H1 (cell line): Measurements from ENCODE around the gene TNFRSF1A. TPM values are rescaled to one million over a fixed set of nuclear protein-coding genes. Genes with fewer than 3 reads are reported as not detected.

ENCODE experiments used
- CTCF ChIA-PET: fragments of 300-600 bp; sonication (Branson Sonifier 250); formaldehyde crosslinking; loops from one replicate; lab custom pipeline; 2021; ENCODE audit not compliant: partially characterized antibody; lab: Charles Lee
- POLR2A ChIA-PET: fragments of 300-600 bp; sonication (Branson Sonifier 250); formaldehyde crosslinking; loops from one replicate; lab custom pipeline; 2021; ENCODE audit warnings: inconsistent platforms; ENCODE audit not compliant: partially characterized antibody; lab: Charles Lee
- DNase-seq, 2 experiments: peaks; one replicate each; pipeline versions ENCODE4 v3.0.0 to v3.0.0-alpha.2; 2010 to 2022; ENCODE audit warnings: low spot score in 2 of 2, low read depth in 1 of 2, mixed read lengths in 1 of 2
- FAIRE-seq: peaks from 2 replicates; lab custom pipeline; 2011; peaks lifted over from hg19 to GRCh38; lab: Jason Lieb, UNC
- H2AFZ ChIP-seq: 2 replicates; pipeline ENCODE4 v1.8.1; 2012; ENCODE audit warnings: low read length, inconsistent platforms
- H2AK5ac ChIP-seq: 2 replicates; pipeline ENCODE4 v1.6.1; 2013; ENCODE audit warnings: low read depth, low read length
- H2BK120ac ChIP-seq: replicated peaks from 2 replicates; pipeline ENCODE3; 2013; ENCODE audit warnings: low read depth, low read length, inconsistent platforms
- H2BK12ac ChIP-seq: 2 replicates; pipeline ENCODE4 v1.6.1; 2013; ENCODE audit warnings: low read depth, low read length
- H2BK15ac ChIP-seq: 2 replicates; pipeline ENCODE4 v1.6.1; 2013; ENCODE audit warnings: low read length
- H2BK20ac ChIP-seq: 2 replicates; pipeline ENCODE4 v1.6.1; 2013; ENCODE audit warnings: low read length
- H2BK5ac ChIP-seq: 2 replicates; pipeline ENCODE4 v1.6.1; 2013; ENCODE audit warnings: low read depth, low read length
- H3K14ac ChIP-seq: 2 replicates; pipeline ENCODE4 v1.6.1; 2013; ENCODE audit warnings: inconsistent platforms; ENCODE audit not compliant: insufficient read length
- H3K18ac ChIP-seq: 2 replicates; pipeline ENCODE4 v1.6.1; 2013; ENCODE audit warnings: low read length; ENCODE audit errors: extremely low read depth
- H3K23ac ChIP-seq: 2 replicates; pipeline ENCODE4 v1.6.1; 2013; ENCODE audit warnings: inconsistent platforms; ENCODE audit not compliant: insufficient read length
- H3K23me2 ChIP-seq: 2 replicates; pipeline ENCODE4 v1.6.1; 2013; ENCODE audit warnings: low read depth, low read length
- H3K27ac ChIP-seq: 2 replicates; pipeline ENCODE4 v1.6.1; 2011; ENCODE audit warnings: low read depth, low read length, inconsistent platforms
- H3K27me3 ChIP-seq, 4 experiments: replicated peaks in 1 of 4; 1 replicate in 1 of 4; 2 replicates in 3 of 4; pipeline versions ENCODE4 v1.6.1 to v1.8.1; 2011 to 2013; ENCODE audit warnings: low read length in 3 of 4, mild to moderate bottlenecking in 3 of 4, inconsistent platforms in 2 of 4, mixed read lengths in 2 of 4, moderate library complexity in 1 of 4; ENCODE audit not compliant: control insufficient read depth in 3 of 4, insufficient read depth in 3 of 4; ENCODE audit errors: extremely low read depth in 1 of 4
- H3K36me3 ChIP-seq, 4 experiments: 2 replicates each; pipeline versions ENCODE4 v1.6.1 to v1.8.1; 2011 to 2013; ENCODE audit warnings: mild to moderate bottlenecking in 4 of 4, low read length in 3 of 4, moderate library complexity in 2 of 4, control low read depth in 1 of 4, inconsistent platforms in 1 of 4; ENCODE audit not compliant: insufficient read depth in 4 of 4, control insufficient read depth in 2 of 4
- H3K4ac ChIP-seq: replicated peaks from 2 replicates; pipeline ENCODE3; 2013; ENCODE audit warnings: low read length, low read depth, mixed read lengths, inconsistent platforms; ENCODE audit not compliant: insufficient read length
- H3K4me1 ChIP-seq, 4 experiments: replicated peaks in 1 of 4; 1 replicate in 1 of 4; 2 replicates in 3 of 4; pipeline versions ENCODE4 v1.6.1 to v1.8.1; 2011 to 2013; ENCODE audit warnings: low read length in 3 of 4, inconsistent platforms in 2 of 4, mixed read lengths in 1 of 4; ENCODE audit not compliant: insufficient read depth in 4 of 4, control insufficient read depth in 3 of 4
- H3K4me2 ChIP-seq, 2 experiments: 2 replicates each; pipeline versions ENCODE4 v1.6.1 to v1.8.1; 2011 to 2013; ENCODE audit warnings: low read depth in 2 of 2, low read length in 2 of 2, control low read depth in 1 of 2, inconsistent platforms in 1 of 2, mild to moderate bottlenecking in 1 of 2; ENCODE audit not compliant: insufficient read depth in 1 of 2
- H3K4me3 ChIP-seq, 4 experiments: fragments of 200-600, 300-600 bp in 1 of 4; sonication (generic), shearing (Covaris generic), sonication (Bioruptor Twin) in 1 of 4; 2 replicates each; pipeline versions ENCODE4 v1.5.1 to v1.8.1; 2011 to 2016; ENCODE audit warnings: low read length in 4 of 4, low read depth in 3 of 4, control low read depth in 2 of 4, inconsistent platforms in 2 of 4, mild to moderate bottlenecking in 2 of 4, mixed read lengths in 1 of 4, moderate library complexity in 1 of 4; ENCODE audit not compliant: insufficient read depth in 2 of 4; ENCODE audit errors: extremely low read depth in 1 of 4
- H3K56ac ChIP-seq: replicated peaks from 2 replicates; pipeline ENCODE3; 2013; ENCODE audit warnings: low read depth, mild to moderate bottlenecking, mixed read lengths, low read length, inconsistent platforms; ENCODE audit not compliant: insufficient read length
- H3K79me1 ChIP-seq: 2 replicates; pipeline ENCODE4 v1.6.1; 2013; ENCODE audit warnings: low read depth, low read length, control low read depth
- H3K79me2 ChIP-seq, 2 experiments: 2 replicates each; pipeline versions ENCODE4 v1.6.1 to v1.8.1; 2012 to 2013; ENCODE audit warnings: low read length in 2 of 2, mild to moderate bottlenecking in 2 of 2, inconsistent platforms in 1 of 2; ENCODE audit not compliant: insufficient read depth in 2 of 2, control insufficient read depth in 1 of 2
- H3K9ac ChIP-seq, 4 experiments: replicated peaks in 1 of 4; 1 replicate in 1 of 4; 2 replicates in 3 of 4; pipeline versions ENCODE4 v1.6.1 to v1.8.1; 2011 to 2013; ENCODE audit warnings: low read depth in 3 of 4, low read length in 3 of 4, control low read depth in 2 of 4, mild to moderate bottlenecking in 2 of 4, moderate library complexity in 2 of 4, inconsistent platforms in 1 of 4; ENCODE audit errors: extremely low read depth in 1 of 4
- H3K9me3 ChIP-seq, 2 experiments: 2 replicates each; pipeline versions ENCODE4 v1.6.1 to v1.8.1; 2012 to 2013; ENCODE audit warnings: mild to moderate bottlenecking in 2 of 2, moderate library complexity in 2 of 2, control low read depth in 1 of 2, inconsistent platforms in 1 of 2, low read depth in 1 of 2, low read length in 1 of 2, mixed read lengths in 1 of 2; ENCODE audit not compliant: insufficient read depth in 2 of 2
- H4K20me1 ChIP-seq, 2 experiments: replicated peaks in 1 of 2; 2 replicates each; pipeline versions ENCODE3 to v1.8.1; 2011 to 2013; ENCODE audit warnings: inconsistent platforms in 2 of 2, low read length in 2 of 2, mild to moderate bottlenecking in 1 of 2; ENCODE audit not compliant: insufficient read depth in 2 of 2, control insufficient read depth in 1 of 2
- H4K5ac ChIP-seq: 2 replicates; pipeline ENCODE4 v1.6.1; 2013; ENCODE audit warnings: low read length, low read depth, mixed read lengths, inconsistent platforms; ENCODE audit not compliant: insufficient read length
- H4K8ac ChIP-seq: 2 replicates; pipeline ENCODE4 v1.8.0; 2013; ENCODE audit warnings: mild to moderate bottlenecking, moderate library complexity, low read length, inconsistent platforms; ENCODE audit not compliant: insufficient read depth; ENCODE audit errors: extremely low read depth
- H4K91ac ChIP-seq: replicated peaks from 2 replicates; pipeline ENCODE3; 2013; ENCODE audit warnings: low read length, mixed read lengths, inconsistent platforms; ENCODE audit not compliant: insufficient read length
- ASH2L ChIP-seq: fragments of 200-600, 300-600 bp; sonication (generic); IDR thresholded peaks from one replicate; pipeline ENCODE4 v1.7.1; 2017; ENCODE audit warnings: low read length
- CEBPB ChIP-seq: IDR thresholded peaks from 2 replicates; pipeline ENCODE4 v1.6.1; 2012; ENCODE audit warnings: low read depth, low read length
- GABPA ChIP-seq: IDR thresholded peaks from 2 replicates; pipeline ENCODE4 v1.6.1; 2011; ENCODE audit warnings: mild to moderate bottlenecking, low read length, moderate library complexity, borderline replicate concordance; ENCODE audit not compliant: insufficient read depth
- HDAC6 ChIP-seq: IDR thresholded peaks from one replicate; pipeline ENCODE4 v1.7.1; 2012; ENCODE audit warnings: low read depth, mild to moderate bottlenecking, inconsistent platforms, low read length, moderate library complexity
- KDM4A ChIP-seq: IDR thresholded peaks from one replicate; pipeline ENCODE4 v1.7.1; 2012; ENCODE audit warnings: low read depth, mild to moderate bottlenecking, moderate library complexity, low read length, inconsistent platforms; ENCODE audit not compliant: severe bottlenecking
- NANOG ChIP-seq: IDR thresholded peaks from 2 replicates; pipeline ENCODE4 v1.6.1; 2011; ENCODE audit warnings: low read length, low read depth, mild to moderate bottlenecking, inconsistent platforms; ENCODE audit not compliant: insufficient read depth, poor library complexity, severe bottlenecking
- POU5F1 ChIP-seq: IDR thresholded peaks from 2 replicates; pipeline ENCODE4 v1.6.1; 2011; ENCODE audit warnings: low read depth, mild to moderate bottlenecking, low read length, moderate library complexity
- SAP30 ChIP-seq: fragments of 300-600 bp; sonication (generic); IDR thresholded peaks from 2 replicates; pipeline ENCODE4 v1.7.1; 2012; ENCODE audit warnings: low read length, moderate library complexity, mild to moderate bottlenecking, inconsistent platforms; ENCODE audit not compliant: insufficient read depth, insufficient replicate concordance
- TBP ChIP-seq: IDR thresholded peaks from 2 replicates; pipeline ENCODE4 v1.6.1; 2011; ENCODE audit warnings: low read depth, low read length, improper control_type of control experiment
- TEAD4 ChIP-seq: IDR thresholded peaks from 2 replicates; pipeline ENCODE4 v1.6.1; 2012; ENCODE audit warnings: low read depth, low read length, inconsistent platforms, mixed read lengths
- ZNF274 ChIP-seq: IDR thresholded peaks from 2 replicates; pipeline ENCODE4 v1.7.0; 2012; ENCODE audit warnings: low read length, borderline replicate concordance; ENCODE audit errors: extremely low read depth
- WGBS, 2 experiments: shearing (Covaris generic) in 1 of 2; methylation state at CpG; one replicate each; pipeline versions ENCODE4 v1.1.6 to v1.1.7; 2013 to 2015; ENCODE audit warnings: low lambda C conversion rate in 2 of 2, mixed read lengths in 2 of 2, inconsistent platforms in 1 of 2, low coverage in 1 of 2, missing lambda C conversion rate in 1 of 2; ENCODE audit not compliant: insufficient replicate concordance in 2 of 2, insufficient coverage in 1 of 2, insufficient read length in 1 of 2; ENCODE audit errors: extremely low coverage in 1 of 2, missing lambda C conversion rate in 1 of 2; 5-methylcytosine and 5-hydroxymethylcytosine counted together
- polyA plus RNA-seq, 7 experiments: library from polyadenylated mRNA; depleted of rRNA in 3 of 7; stranded (reverse) in 5 of 7; unstranded in 2 of 7; fragments of >200 nt in 5 of 7; fragments of 200-250 nt in 2 of 7; gene quantifications; 1 replicate in 5 of 7; 2 replicates in 1 of 7; 4 replicates in 1 of 7; pipeline versions ENCODE4 v1.2.1 to v1.2.3, GENCODE V29; 2011 to 2013; ENCODE audit warnings: missing spikeins in 2 of 7, mixed read lengths in 2 of 7
- total RNA-seq: library from RNA; stranded (reverse); fragmentation: NEBNext Ultra II Directional; extraction: Animal tissue kit (Norgen Biotek cat#: 25700); gene quantifications from 2 replicates; pipeline ENCODE4 v1.2.1, GENCODE V29; 2021

Gene TNFRSF1A
- total and polyA plus RNA-seq, 2 of the 8 experiments (the other 6 are each of a cell fraction or from before 2014, with no cell fraction given), result 28.7 to 42.1 TPM

GRCh38 chr12:6333029-6333428, 8.8 kb downstream of the TNFRSF1A start:
- H2BK15ac ChIP-seq, result no peak overlapping the region
- ChIA-PET POLR2A (interaction anchor here (1.4 to 17.5 kb wide), 5 partner anchors 0 to 38 kb away, joined by 5 to 286 read pairs (median 214); partner anchors contain the start of genes SCNN1A and TNFRSF1A), CTCF (interaction anchor here (1.0 to 11.4 kb wide), 4 partner anchors 6 to 137 kb away, joined by 3 to 109 read pairs (median 4); no protein-coding TSS in a partner anchor)
- H3K4me3 ChIP-seq, result no peak overlapping the region
- no peak overlapping the region for H3K18ac ChIP-seq
- peaks cover 16 to 43% (median 26%) of the 10 kb centered on the region in 4 experiments; a peak in 5 of 8 replicates for H3K36me3 ChIP-seq
- peaks cover 3% of the 10 kb centered on the region; the same call in 1 of the 2 replicates for H3K79me1 ChIP-seq
- H4K5ac ChIP-seq, result no peak overlapping the region
- H2BK12ac ChIP-seq, result no peak overlapping the region
- no peak overlapping the region for H3K56ac ChIP-seq
- H3K79me2 ChIP-seq, result peaks cover 0 to 33% of the 10 kb centered on the region in 2 experiments; a peak in 2 of 4 replicates
- peaks cover 13 to 41% (median 29%) of the 10 kb centered on the region in 4 experiments for H3K4me1 ChIP-seq
- no peak overlapping the region for H4K91ac ChIP-seq
- peaks cover 2% of the 10 kb centered on the region; the same call in 1 of the 2 replicates for H3K23me2 ChIP-seq
- TF ChIP-seq ZNF274 (no peak), NANOG (no peak), SAP30 (no peak), POU5F1 (no peak), TEAD4 (no peak), KDM4A (no peak), CEBPB (no peak), ASH2L (no peak), TBP (no peak), GABPA (no peak), HDAC6 (no peak)
- 92% methylated on average over 8 of the region's 9 CpGs; no CpG with 5 or more reads in 1 of the 2 experiments for WGBS, 2 experiments
- H3K27ac ChIP-seq, result no peak overlapping the region
- no peak overlapping the region for H3K4me2 ChIP-seq
- DNase-seq (no peak), FAIRE-seq (no peak)
- H4K8ac ChIP-seq, result no peak overlapping the region
- H3K4ac ChIP-seq, result no peak overlapping the region
- H4K20me1 ChIP-seq, result no peaks in the 10 kb centered on the region
- no peak overlapping the region for H2BK120ac ChIP-seq
- H2BK20ac ChIP-seq, result no peak overlapping the region
- no peak overlapping the region for H2AK5ac ChIP-seq
- no peak overlapping the region for H2AFZ ChIP-seq
- H3K9ac ChIP-seq, result no peak overlapping the region
- H3K23ac ChIP-seq, result no peak overlapping the region
- no peaks in the 10 kb centered on the region for H3K27me3 ChIP-seq
- H3K9me3 ChIP-seq, result no peaks in the 10 kb centered on the region
- H2BK5ac ChIP-seq, result no peak overlapping the region
- no peak overlapping the region for H3K14ac ChIP-seq
